ENCODE results near the gene BUD31. TPM values are rescaled to one million over a fixed set of nuclear protein-coding genes. Genes with fewer than 3 reads are reported as not detected.
A peak's percentile ranks its signal among the peaks of the same experiment; 100 is the strongest.

BUD31 gene
- total RNA-seq, result 100 to 1,000 TPM in 1 of 5 donors, 10 to 100 TPM in 4; 58.0 to 122 (median 82.3) TPM
- 100 to 1,000 TPM; 127 to 155 (median 151) TPM for polyA plus RNA-seq
- long read RNA-seq, donor 1, transcript BUD31-202 (6 exons, 1,139 nt), result major isoform, 12 of 17 reads
- long read RNA-seq, donor 1, partial matches to known transcripts, result 0 of 17 reads
- long read RNA-seq, donor 1, other reads (novel, unspliced or antisense), result 0 of 17 reads
- long read RNA-seq, donor 2, transcript BUD31-202 (6 exons, 1,139 nt), result major isoform, 8 of 9 reads
- long read RNA-seq, donor 2, partial matches to known transcripts, result 0 of 9 reads
- long read RNA-seq, donor 2, other reads (novel, unspliced or antisense), result 0 of 9 reads
- long read RNA-seq, donor 3, transcript BUD31-201 (6 exons, 1,035 nt), result minor isoform, 5 of 26 reads
- long read RNA-seq, donor 3, transcript BUD31-202 (6 exons, 1,139 nt), result major isoform, 14 of 26 reads
- long read RNA-seq, donor 3, partial matches to known transcripts, result 6 of 26 reads
- long read RNA-seq, donor 3, other reads (novel, unspliced or antisense), result 0 of 26 reads
- long read RNA-seq, donor 4, partial matches to known transcripts, result 0 of 1 reads
- long read RNA-seq, donor 4, other reads (novel, unspliced or antisense), result 0 of 1 reads
- long read RNA-seq, donor 5, transcript BUD31-201 (6 exons, 1,035 nt), result minor isoform, 6 of 26 reads
- long read RNA-seq, donor 5, transcript BUD31-202 (6 exons, 1,139 nt), result major isoform, 19 of 26 reads
- long read RNA-seq, donor 5, partial matches to known transcripts, result 0 of 26 reads
- long read RNA-seq, donor 5, other reads (novel, unspliced or antisense), result 0 of 26 reads
- long read RNA-seq, donor 6, transcript BUD31-201 (6 exons, 1,035 nt), result minor isoform, 18 of 79 reads
- long read RNA-seq, donor 6, transcript BUD31-202 (6 exons, 1,139 nt), result major isoform, 53 of 79 reads
- long read RNA-seq, donor 6, partial matches to known transcripts, result 6 of 79 reads
- long read RNA-seq, donor 6, other reads (novel, unspliced or antisense), result 0 of 79 reads
- long read RNA-seq, donor 7, transcript BUD31-202 (6 exons, 1,139 nt), result major isoform, 22 of 31 reads
- long read RNA-seq, donor 7, transcript BUD31-201 (6 exons, 1,035 nt), result minor isoform, 9 of 31 reads
- long read RNA-seq, donor 7, partial matches to known transcripts, result 0 of 31 reads
- long read RNA-seq, donor 7, other reads (novel, unspliced or antisense), result 0 of 31 reads
- long read RNA-seq, donor 8, transcript BUD31-202 (6 exons, 1,139 nt), result major isoform, 25 of 41 reads
- long read RNA-seq, donor 8, transcript BUD31-201 (6 exons, 1,035 nt), result minor isoform, 9 of 41 reads
- long read RNA-seq, donor 8, partial matches to known transcripts, result 7 of 41 reads
- long read RNA-seq, donor 8, other reads (novel, unspliced or antisense), result 0 of 41 reads
- long read RNA-seq, donor 9, transcript BUD31-202 (6 exons, 1,139 nt), result minor isoform, 9 of 20 reads
- long read RNA-seq, donor 9, transcript BUD31-201 (6 exons, 1,035 nt), result major isoform, 10 of 20 reads
- long read RNA-seq, donor 9, partial matches to known transcripts, result 0 of 20 reads
- long read RNA-seq, donor 9, other reads (novel, unspliced or antisense), result 0 of 20 reads
- long read RNA-seq, donor 10, transcript BUD31-202 (6 exons, 1,139 nt), result major isoform, 6 of 8 reads
- long read RNA-seq, donor 10, partial matches to known transcripts, result 0 of 8 reads
- long read RNA-seq, donor 10, other reads (novel, unspliced or antisense), result 0 of 8 reads

DNA sequence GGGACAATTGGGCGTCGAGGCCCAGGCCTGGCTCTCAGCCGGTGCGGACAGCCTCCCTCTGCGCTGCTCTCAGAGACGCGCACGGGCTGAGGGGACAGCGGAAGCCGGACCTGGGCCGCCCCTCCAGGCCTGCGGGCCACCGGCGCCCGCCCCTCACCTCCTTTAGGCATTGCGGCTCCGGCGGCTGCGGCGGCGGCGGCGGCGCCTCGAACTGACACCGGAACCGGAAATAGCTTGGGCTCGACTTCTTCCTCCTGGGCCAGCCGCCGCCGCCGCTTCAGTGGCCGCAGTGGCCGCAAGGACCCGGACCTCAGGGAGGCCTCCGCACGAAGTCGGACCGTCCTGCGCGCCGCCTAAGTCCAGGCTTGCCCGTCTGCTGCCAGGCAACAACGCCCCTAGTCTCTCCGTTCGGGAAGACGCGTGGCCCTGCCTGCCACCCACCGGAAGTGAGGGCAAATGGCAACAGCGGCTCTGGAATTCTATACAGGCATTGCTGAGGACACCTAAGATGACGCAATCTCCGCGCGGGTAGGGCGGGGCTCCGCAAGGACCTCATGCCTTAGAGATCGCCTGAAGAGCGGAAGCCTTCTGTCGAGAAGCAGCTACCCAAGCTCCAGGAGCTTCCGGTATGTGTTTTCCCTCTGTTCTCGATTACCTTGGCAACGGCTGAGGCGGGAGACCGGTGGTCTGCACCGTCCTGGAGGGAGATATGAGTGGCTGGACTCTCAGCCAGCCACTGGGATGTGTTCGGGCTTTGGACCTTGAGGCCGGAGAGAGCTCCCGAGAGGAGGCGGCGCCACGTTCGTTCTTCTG lies at the start of gene BUD31, which contains the start of gene PDAP1:
BUD31 (plus strand) TSS at position 591 of the 813 bp plus-strand sequence. CDS start 2,124 bp downstream, outside the sequence.
PDAP1 (minus strand) TSS at position 219 of the 813 bp plus-strand sequence; CDS start at position 170, 49 bp downstream.
- Histone ChIP-seq H3K36me3 (peaks cover 27 to 52% (median 50%) of the 10 kb centered on the region in 4 donors), H3K4me3 (peak within 1 kb of the TSS; percentile 70 to 99 (median 78)), H3K9me3 (no peaks in the 10 kb centered on the region), H3K27me3 (no peaks in the 10 kb centered on the region), H3K4me1 (peaks cover 24 to 61% (median 56%) of the 10 kb centered on the region in 4 donors), H3K27ac (peak within 1 kb of the TSS; percentile 96 to 100 (median 97))
- 0 to 1% (median 0%) methylated on average over 19 to 72 of the region's 72 CpGs for WGBS, 5 donors
- DNase-seq, result peak; percentile 92 to 98
- intact Hi-C loops (cut with DNase I; ENCODE audit: low total_unique reads), result no loop called here
- TF ChIP-seq EP300 (IDR thresholded peaks at IDR 0.05) (no peak), CTCF (IDR thresholded peaks at IDR 0.05) (peak in 1 of 7 experiments; percentile 21), POLR2AphosphoS5 (IDR thresholded peaks at IDR 0.05) (peak; percentile 89 to 97 (median 92)), POLR2A (IDR thresholded peaks at IDR 0.05) (peak in 2 of 4 donors; percentile 59 to 87)

DNA sequence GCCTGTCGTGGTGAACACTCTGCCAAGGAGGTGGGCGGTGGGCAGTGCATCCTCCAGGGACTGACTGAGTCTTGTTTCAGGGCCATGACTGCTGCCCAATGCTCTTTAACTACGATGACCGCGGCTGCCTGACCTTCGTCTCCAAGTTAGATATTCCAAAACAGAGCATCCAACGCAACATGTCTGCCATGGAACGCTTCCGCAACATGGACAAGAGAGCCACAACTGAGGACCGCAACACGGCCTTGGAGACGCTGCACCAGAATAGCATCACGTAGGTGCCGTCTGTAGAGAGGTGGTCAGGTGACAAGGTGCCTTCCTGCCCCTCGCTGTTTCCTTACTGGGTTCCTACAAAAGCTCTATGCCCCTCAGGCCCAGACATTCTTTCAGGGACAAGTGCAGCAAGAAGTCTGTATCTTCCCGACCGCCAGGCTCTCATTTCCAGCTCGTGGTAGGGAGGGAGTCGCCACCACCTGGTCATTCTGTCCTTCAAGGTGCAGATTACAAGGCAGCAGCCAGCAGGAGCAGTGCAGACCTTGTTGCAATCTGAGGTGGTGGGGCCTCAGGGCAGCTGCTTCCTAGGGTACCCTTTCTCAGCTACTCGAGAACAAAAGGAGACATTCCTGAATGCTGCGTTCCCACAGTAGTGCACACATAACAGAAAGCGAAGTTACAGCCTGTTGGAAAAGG lies 49.2 kb upstream of the BUD31 start:
- Histone ChIP-seq H3K4me1 (no peaks in the 10 kb centered on the region), H3K27me3 (no peaks in the 10 kb centered on the region), H3K9me3 (no peaks in the 10 kb centered on the region), H3K27ac (no peak overlapping the region), H3K36me3 (peaks cover 87 to 100% (median 100%) of the 10 kb centered on the region in 4 donors), H3K4me3 (no peak overlapping the region)
- WGBS, 5 donors, result 87 to 94% (median 90%) methylated on average over 18 to 22 of the region's 22 CpGs
- intact Hi-C loops (cut with DNase I; ENCODE audit: low total_unique reads), result no loop called here
- TF ChIP-seq EP300 (IDR thresholded peaks at IDR 0.05) (no peak), POLR2A (IDR thresholded peaks at IDR 0.05) (no peak), POLR2AphosphoS5 (IDR thresholded peaks at IDR 0.05) (no peak), CTCF (IDR thresholded peaks at IDR 0.05) (no peak)
- no peak for DNase-seq

- Histone ChIP-seq H3K4me3 (no peak overlapping the region), H3K36me3 (peaks cover 76 to 100% (median 100%) of the 10 kb centered on the region in 4 donors), H3K27me3 (no peaks in the 10 kb centered on the region), H3K9me3 (no peaks in the 10 kb centered on the region), H3K4me1 (no peaks in the 10 kb centered on the region), H3K27ac (no peak overlapping the region)
- 83 to 86% (median 83%) methylated on average over 3 of the region's 3 CpGs for WGBS, 5 donors
- no peak for DNase-seq
- intact Hi-C loops (cut with DNase I; ENCODE audit: low total_unique reads), result no loop called here
- TF ChIP-seq POLR2A (IDR thresholded peaks at IDR 0.05) (no peak), EP300 (IDR thresholded peaks at IDR 0.05) (no peak), CTCF (IDR thresholded peaks at IDR 0.05) (no peak), POLR2AphosphoS5 (IDR thresholded peaks at IDR 0.05) (no peak)
Observed at GRCh38 chr7:99362801-99363200, 46.0 kb upstream of the BUD31 start.

Data from stomach (tissue), 19 donors.